HG03565 (cell line): ENCODE results near the gene MAGEA2.
"Not testable (repeated sequence)": the region's sequence is repeated elsewhere in the genome, so short reads cannot be mapped to it uniquely, and the experiment has no call there.

Experiments
- ATAC-seq: cut with Tn5 transposase; IDR thresholded peaks from one replicate; pipeline ENCODE4 v1.9.1; 2021; ENCODE audit warnings: mild to moderate bottlenecking, moderate library complexity; ENCODE audit not compliant: unreplicated experiment

Gene MAGEA2, protein sequence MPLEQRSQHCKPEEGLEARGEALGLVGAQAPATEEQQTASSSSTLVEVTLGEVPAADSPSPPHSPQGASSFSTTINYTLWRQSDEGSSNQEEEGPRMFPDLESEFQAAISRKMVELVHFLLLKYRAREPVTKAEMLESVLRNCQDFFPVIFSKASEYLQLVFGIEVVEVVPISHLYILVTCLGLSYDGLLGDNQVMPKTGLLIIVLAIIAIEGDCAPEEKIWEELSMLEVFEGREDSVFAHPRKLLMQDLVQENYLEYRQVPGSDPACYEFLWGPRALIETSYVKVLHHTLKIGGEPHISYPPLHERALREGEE

GRCh38 chrX:152753686-152754650 lies at the start of gene MAGEA2:
Gene MAGEA2, minus strand, starts transcription at chrX:152753842. Its CDS starts 2,479 bp downstream, at chrX:152751363.
- ATAC-seq: not testable (repeated sequence)

- ATAC-seq: no peak
Observed at GRCh38 chrX:152798945-152799344, 45.3 kb upstream of the MAGEA2 start.

- peak; percentile 74 for ATAC-seq
Observed at GRCh38 chrX:152787062-152787461, 33.4 kb upstream of the MAGEA2 start.

DNA sequence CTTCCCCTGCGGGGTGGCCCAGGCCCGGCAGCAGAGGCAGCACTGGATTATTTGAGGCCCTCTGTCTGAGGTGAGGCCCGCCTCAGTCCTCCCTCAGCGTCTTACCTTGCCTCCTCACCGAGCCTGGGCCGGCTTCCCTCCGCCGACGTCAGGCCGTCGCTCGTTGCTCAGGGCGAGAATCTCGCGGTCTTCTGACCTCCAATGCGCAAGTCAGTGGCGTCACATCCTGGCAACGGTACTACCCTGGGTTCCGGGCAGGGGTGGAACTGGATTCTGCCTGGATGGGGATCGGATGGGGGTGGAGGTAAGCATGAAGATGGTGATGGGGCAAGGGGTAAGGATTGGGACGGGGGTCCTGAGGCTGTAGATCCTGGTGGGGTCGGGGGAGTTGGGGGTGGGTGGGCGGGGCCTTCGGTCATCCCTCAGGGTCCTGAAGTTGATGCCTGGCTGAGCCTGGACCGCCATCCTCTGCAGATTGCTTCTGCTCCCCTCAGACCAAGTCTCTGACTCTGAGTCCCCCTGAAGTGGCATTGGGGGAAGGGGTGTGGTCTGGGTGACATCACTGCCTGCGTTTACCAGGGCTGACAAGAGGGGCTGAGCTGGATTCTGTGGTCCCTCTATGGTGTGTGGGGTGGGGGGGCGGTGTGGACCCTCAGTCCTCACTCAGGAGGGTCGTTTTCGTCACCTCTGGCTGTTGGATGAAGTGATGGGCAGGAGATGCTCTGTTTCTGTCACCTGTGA lies 16.1 kb upstream of the MAGEA2 start, which contains the start of gene MAGEA6:
Gene MAGEA6 (minus strand): TSS at position 141 of the 741 bp plus-strand sequence. CDS start 2,039 bp downstream, outside the sequence.
- ATAC-seq: not testable (repeated sequence)

DNA sequence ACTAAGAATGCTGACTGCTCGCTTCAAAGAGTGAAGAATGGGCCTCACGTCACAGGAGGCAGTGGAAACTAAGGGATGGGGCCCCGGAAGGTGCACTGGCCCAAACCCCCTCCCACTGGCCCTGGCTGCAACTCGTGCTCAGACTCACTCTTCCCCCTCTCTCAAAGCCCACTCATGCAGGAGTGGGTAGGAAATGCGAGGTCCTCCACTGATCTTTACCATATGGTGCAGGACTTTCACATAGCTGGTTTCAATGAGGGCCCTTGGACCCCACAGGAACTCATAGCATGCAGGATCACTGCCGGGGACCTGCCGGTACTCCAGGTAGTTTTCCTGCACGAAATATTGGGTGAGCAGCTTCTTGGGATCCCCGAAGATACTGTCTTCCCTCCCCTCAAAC lies 12.9 kb upstream of the MAGEA2 start:
- not testable (repeated sequence) for ATAC-seq

- ATAC-seq: not testable (repeated sequence)
Observed at GRCh38 chrX:152761582-152761981, 7.9 kb upstream of the MAGEA2 start.

DNA sequence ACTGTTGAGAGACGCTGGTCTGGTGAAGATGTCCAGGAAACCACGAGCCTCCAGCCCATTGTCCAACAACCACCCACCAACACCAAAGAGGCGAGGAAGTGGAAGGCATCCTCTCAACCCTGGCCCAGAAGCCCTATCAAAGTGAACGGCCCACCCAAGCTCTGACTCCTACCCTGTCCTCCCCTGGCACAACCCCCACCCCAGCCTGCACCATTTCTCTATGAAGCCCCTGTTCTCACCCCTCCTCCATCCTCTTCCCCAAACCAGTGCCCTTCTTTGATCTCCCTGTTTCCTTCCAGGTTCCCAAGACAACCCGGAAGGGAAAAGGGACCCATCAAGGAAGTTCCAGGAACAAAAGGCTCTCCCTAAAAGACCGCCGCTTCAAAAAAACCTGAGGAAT lies 5.9 kb upstream of the MAGEA2 start:
- not testable (repeated sequence) for ATAC-seq

DNA sequence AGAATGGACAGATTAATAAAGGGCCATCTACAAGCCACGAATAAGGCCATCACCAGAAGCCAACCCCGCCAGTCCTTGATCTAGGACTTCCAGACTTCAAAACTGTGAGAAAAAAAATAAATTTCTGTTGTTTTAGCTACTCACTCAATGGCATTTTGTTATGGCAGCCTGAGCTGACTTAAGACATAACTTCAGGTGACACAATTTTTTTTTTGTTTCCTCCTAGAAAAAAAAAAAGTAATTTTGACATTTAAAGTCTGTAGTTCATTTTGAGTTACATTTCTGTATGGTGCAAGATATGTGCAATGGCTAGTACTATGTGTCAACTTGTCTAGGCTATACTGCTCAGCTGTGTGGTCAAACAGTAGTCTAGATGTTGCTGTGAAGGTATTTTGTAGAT lies 5.3 kb upstream of the MAGEA2 start, which contains the start of gene CSAG3:
Gene CSAG3 (plus strand): TSS at position 301 of the 400 bp plus-strand sequence.
- not testable (repeated sequence) for ATAC-seq

DNA sequence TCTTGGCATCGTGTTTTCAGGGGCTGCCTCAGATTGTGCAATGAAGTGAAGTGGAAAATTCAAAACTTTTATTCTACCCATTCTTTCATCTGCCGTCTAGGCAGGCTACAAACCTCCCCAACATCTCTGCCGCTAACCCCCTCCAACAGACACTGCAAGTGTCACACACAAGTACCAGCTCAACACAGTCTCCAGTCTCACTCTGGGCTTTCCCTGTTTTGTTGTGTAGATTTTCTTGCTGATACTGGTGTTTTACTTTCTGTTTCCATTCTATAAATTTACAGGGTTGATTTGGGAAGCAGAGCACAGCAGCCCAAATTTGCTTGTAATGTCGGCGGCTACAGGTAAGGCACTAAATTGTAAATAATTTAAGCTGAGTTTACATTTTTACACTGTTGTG lies 1.2 kb upstream of the MAGEA2 start:
- not testable (repeated sequence) for ATAC-seq

DNA sequence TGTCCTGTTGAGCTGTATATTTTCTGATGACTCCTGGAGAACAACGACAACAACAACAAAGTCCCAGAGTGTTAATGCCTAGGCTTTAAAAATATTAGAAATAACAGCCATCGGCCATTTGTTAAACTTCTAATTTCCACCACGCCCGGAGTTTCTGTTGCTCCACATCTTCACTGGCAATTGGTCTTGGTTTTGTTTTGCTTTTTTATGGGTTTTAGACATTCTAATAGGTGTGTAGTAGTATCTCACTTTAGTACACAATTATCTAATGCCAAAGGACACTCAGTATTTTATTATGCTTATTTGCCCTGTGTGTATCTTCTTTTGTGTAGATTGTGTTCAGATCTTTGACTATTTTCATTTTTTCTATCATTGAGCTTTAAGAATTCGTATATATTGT lies 15.1 kb downstream of the MAGEA2 start:
- no peak for ATAC-seq

- not testable (repeated sequence) for ATAC-seq
Observed at GRCh38 chrX:152736528-152736927, 17.1 kb downstream of the MAGEA2 start.

DNA sequence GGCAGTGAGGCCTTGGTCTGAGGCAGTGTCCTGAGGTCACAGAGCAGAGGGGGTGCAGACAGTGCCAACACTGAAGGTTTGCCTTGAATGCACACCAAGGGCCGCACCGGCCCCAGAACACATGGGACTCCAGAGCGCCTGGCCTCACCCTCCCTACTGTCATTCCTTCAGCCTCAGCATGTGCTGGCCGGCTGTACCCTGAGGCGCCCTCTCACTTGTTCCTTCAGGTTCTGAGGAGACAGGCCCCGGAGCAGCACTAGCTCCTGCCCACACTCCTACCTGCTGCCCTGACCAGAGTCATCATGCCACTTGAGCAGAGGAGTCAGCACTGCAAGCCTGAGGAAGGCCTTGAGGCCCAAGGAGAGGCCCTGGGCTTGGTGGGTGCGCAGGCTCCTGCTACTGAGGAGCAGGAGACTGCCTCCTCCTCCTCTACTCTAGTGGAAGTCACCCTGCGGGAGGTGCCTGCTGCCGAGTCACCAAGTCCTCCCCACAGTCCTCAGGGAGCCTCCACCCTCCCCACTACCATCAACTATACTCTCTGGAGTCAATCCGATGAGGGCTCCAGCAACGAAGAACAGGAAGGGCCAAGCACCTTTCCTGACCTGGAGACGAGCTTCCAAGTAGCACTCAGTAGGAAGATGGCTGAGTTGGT lies 17.7 kb downstream of the MAGEA2 start:
- ATAC-seq: no peak

GRCh38 chrX:152735101-152735500 lies 18.5 kb downstream of the MAGEA2 start:
- ATAC-seq: no peak

DNA sequence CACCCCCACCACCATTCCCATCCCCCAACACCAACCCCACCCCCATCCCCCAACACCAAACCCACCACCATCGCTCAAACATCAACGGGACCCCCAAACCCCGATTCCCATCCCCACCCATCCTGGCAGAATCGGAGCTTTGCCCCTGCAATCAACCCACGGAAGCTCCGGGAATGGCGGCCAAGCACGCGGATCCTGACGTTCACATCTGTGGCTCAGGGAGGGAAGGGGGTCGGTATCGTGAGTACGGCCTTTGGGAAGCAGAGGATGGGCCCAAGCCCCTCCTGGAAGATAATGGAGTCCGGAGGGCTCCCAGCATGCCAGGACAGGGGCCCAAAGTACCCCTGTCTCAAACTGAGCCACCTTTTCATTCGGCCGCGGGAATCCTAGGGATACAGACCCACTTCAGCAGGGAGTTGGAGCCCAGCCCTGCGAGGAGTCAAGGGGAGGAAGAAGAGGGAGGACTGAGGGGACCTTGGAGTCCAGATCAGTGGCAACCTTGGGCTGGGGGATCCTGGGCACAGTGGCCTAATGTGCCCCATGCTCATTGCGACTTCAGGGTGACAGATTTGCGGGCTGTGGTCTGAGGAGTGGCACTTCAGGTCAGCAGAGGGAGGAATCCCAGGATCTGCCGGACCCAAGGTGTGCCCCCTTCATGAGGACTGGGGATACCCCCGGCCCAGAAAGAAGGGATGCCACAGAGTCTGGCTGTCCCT lies 19.3 kb downstream of the MAGEA2 start:
- not testable (repeated sequence) for ATAC-seq

GRCh38 chrX:152733261-152733975 lies 20.2 kb downstream of the MAGEA2 start, which contains the start of the genes CSAG1 and MAGEA12:
Gene CSAG1, minus strand, starts transcription at chrX:152733721. Its CDS starts 1,261 bp downstream, at chrX:152732460.
Gene MAGEA12, plus strand, starts transcription at chrX:152733757. Its CDS starts 2,405 bp downstream, at chrX:152736162.
- ATAC-seq: no peak

GRCh38 chrX:152725409-152725808 lies 28.2 kb downstream of the MAGEA2 start:
- no peak for ATAC-seq

DNA sequence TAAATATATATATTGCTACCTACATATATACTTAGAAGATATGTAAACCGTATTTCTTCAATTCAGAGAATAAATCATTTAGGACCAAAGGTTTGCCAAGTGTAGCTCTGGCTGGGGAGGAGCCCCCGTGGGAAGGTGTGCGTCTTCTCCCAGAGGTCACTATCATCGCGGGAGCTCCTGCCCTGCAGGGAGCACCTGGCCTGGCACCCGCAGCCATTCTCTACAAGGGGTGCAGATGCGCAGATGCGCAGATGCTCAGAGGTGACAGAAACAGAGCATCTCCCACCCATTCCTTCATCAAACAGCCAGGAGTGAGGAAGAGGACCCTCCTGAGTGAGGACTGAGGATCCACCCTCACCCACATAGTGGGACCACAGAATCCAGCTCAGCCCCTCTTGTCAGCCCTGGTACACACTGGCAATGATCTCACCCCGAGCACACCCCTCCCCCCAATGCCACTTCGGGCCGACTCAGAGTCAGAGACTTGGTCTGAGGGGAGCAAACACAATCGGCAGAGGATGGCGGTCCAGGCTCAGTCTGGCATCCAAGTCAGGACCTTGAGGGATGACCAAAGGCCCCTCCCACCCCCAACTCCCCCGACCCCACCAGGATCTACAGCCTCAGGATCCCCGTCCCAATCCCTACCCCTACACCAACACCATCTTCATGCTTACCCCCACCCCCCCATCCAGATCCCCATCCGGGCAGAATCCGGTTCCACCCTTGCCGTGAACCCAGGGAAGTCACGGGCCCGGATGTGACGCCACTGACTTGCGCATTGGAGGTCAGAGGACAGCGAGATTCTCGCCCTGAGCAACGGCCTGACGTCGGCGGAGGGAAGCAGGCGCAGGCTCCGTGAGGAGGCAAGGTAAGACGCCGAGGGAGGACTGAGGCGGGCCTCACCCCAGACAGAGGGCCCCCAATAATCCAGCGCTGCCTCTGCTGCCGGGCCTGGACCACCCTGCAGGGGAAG lies 39.5 kb downstream of the MAGEA2 start, which contains the start of gene MAGEA2B:
Gene MAGEA2B (plus strand): TSS at position 814 of the 973 bp plus-strand sequence. CDS start 2,479 bp downstream, outside the sequence.
- not testable (repeated sequence) for ATAC-seq
